K562 (cell line): ENCODE measurements around the gene LIN28A. TPM values are rescaled to one million over a fixed set of nuclear protein-coding genes. Genes with fewer than 3 reads are reported as not detected.
A peak's percentile ranks its signal among the peaks of the same experiment; 100 is the strongest.

ENCODE experiments used
- BHLHE40 ChIP-seq: IDR thresholded peaks from 2 replicates; pipeline ENCODE4 v1.6.1; 2011; ENCODE audit warnings: low read length, improper control_type of control experiment
- CBX1 ChIP-seq: sonication (generic); IDR thresholded peaks from 2 replicates; pipeline ENCODE4 v1.6.1; 2016; ENCODE audit warnings: antibody characterized with exemption, low read depth, mild to moderate bottlenecking
- E4F1 ChIP-seq: fragments of 250-450 bp; sonication (Bioruptor Pico); IDR thresholded peaks from 2 replicates; pipeline ENCODE4 v1.5.0; 2021; ENCODE audit warnings: mild to moderate bottlenecking, borderline replicate concordance
- EGR1 ChIP-seq: fragments of 450-650 bp; conservative IDR thresholded peaks from 2 replicates; pipeline ENCODE4 v1.6.1; 2017; ENCODE audit warnings: mild to moderate bottlenecking
- ETV6 ChIP-seq, 3 experiments: fragments of 150-350 bp in 1 of 3; sonication (generic) in 1 of 3; formaldehyde crosslinking in 1 of 3; IDR thresholded peaks; 2 replicates each; pipeline versions ENCODE4 v1.6.1 to v1.8.0; 2014 to 2022; ENCODE audit warnings: borderline replicate concordance in 2 of 3, low read depth in 2 of 3, antibody characterized with exemption in 1 of 3, low read length in 1 of 3, mild to moderate bottlenecking in 1 of 3, missing genetic modification reagents in 1 of 3
- HDGF ChIP-seq: fragments of 450-650 bp; IDR thresholded peaks from 2 replicates; pipeline ENCODE4 v1.6.1; 2016
- RBBP5 ChIP-seq: fragments of 200-600 bp; sonication (generic); IDR thresholded peaks from 2 replicates; pipeline ENCODE4 v1.6.1; 2012; ENCODE audit warnings: borderline replicate concordance, mild to moderate bottlenecking, low read length, control low read depth, inconsistent platforms; ENCODE audit not compliant: insufficient read depth, poor library complexity, severe bottlenecking
- REST ChIP-seq, 2 experiments: fragments of 450-650 bp; formaldehyde crosslinking in 1 of 2; IDR thresholded peaks; 2 replicates each; pipeline versions ENCODE4 v1.4.0 to v1.6.1; 2014 to 2020; ENCODE audit warnings: mild to moderate bottlenecking in 2 of 2, borderline replicate concordance in 1 of 2, low read depth in 1 of 2
- SREBF1 ChIP-seq: fragments of 150-350 bp; IDR thresholded peaks from 2 replicates; pipeline ENCODE4 v1.6.1; 2014; ENCODE audit warnings: antibody characterized with exemption, low read depth, low read length, borderline replicate concordance
- TCF15 ChIP-seq: fragments of 250-450 bp; sonication (Bioruptor Pico); IDR thresholded peaks from 2 replicates; pipeline ENCODE4 v1.8.0; 2022; ENCODE audit warnings: moderate library complexity, mild to moderate bottlenecking, inconsistent platforms
- THAP12 ChIP-seq: fragments of 250-450 bp; sonication (Bioruptor Pico); IDR thresholded peaks from 2 replicates; pipeline ENCODE4 v1.9.0; 2021; ENCODE audit warnings: mild to moderate bottlenecking, inconsistent platforms
- ZNF174 ChIP-seq: fragments of 250-450 bp; sonication (Bioruptor Pico); IDR thresholded peaks from 2 replicates; pipeline ENCODE4 v1.4.0; 2020; ENCODE audit warnings: mild to moderate bottlenecking
- polyA plus RNA-seq, 8 experiments: library from polyadenylated mRNA; depleted of rRNA in 4 of 8; stranded (reverse) in 5 of 8; unstranded in 3 of 8; fragments of >200 nt; fragmentation: Nextera tagmentation in 2 of 8; fragmentation: Illumina TruSeq in 1 of 8; extraction: Ambion mirVana in 2 of 8; extraction: Trizol in 1 of 8; gene quantifications; 2 replicates each; pipeline versions ENCODE4 v1.2.1 to v1.2.3, GENCODE V29; 2011 to 2014; ENCODE audit warnings: inconsistent platforms in 1 of 8, missing spikeins in 1 of 8
- total RNA-seq, 7 experiments: library from RNA; depleted of rRNA in 6 of 7; stranded (reverse); fragments of >200 nt in 6 of 7; fragmentation: Illumina TruSeq in 2 of 7; extraction: Trizol in 2 of 7; gene quantifications; 2 replicates each; pipeline versions ENCODE4 v1.2.1 to v1.2.3, GENCODE V29; 2011 to 2021; ENCODE audit warnings: low replicate concordance in 1 of 7

Gene LIN28A
- total and polyA plus RNA-seq, 9 of the 15 experiments (the other 6 are each of a cell fraction or from before 2014, with no cell fraction given): 0.80 to 5.4 (median 3.9) TPM

- peak; percentile 89 for TF ChIP-seq REST (IDR thresholded peaks at IDR 0.05; ENCODE audit: borderline replicate concordance)
- TF ChIP-seq REST (CRISPR knock-in tag; IDR thresholded peaks at IDR 0.05; ENCODE audit: low read depth): no peak
- no peak for TF ChIP-seq HDGF
- no peak for TF ChIP-seq THAP12 (CRISPR knock-in tag)
- TF ChIP-seq E4F1 (CRISPR knock-in tag): no peak
- no peak for TF ChIP-seq CBX1
- no peak for TF ChIP-seq TCF15
- TF ChIP-seq BHLHE40: peak; percentile 31; the same call in 1 of the 2 replicates
- TF ChIP-seq RBBP5: no peak
- 0 out of 2 replicates have a peak, but pooled peaks have one; percentile 21 for TF ChIP-seq EGR1
- no peak for TF ChIP-seq ZNF174 (CRISPR knock-in tag)
- TF ChIP-seq ETV6 (IDR thresholded peaks at IDR 0.05; ENCODE audit: borderline replicate concordance in 1 of 2, low read depth in 2 of 2, low read length in 1 of 2): no peak
- no peak for TF ChIP-seq ETV6 (CRISPR knock-in tag; IDR thresholded peaks at IDR 0.05; ENCODE audit: borderline replicate concordance)
- no peak for TF ChIP-seq SREBF1
These were observed 46.8 kb upstream of the LIN28A start (continued) for GRCh38 chr1:26363549-26364448.
